ENCODE results near the gene TRIM65. TPM values are rescaled to one million over a fixed set of nuclear protein-coding genes. Genes with fewer than 3 reads are reported as not detected.

TRIM65 gene
- total and polyA plus RNA-seq, 2 of the 13 experiments (the other 11 are each of a cell fraction or from before 2014, with no cell fraction given): 10.3 to 22.4 TPM

- TF ChIP-seq ZNF430 (CRISPR knock-in tag; IDR thresholded peaks at IDR 0.05): no peak
- TF ChIP-seq ZNF224 (CRISPR knock-in tag; IDR thresholded peaks at IDR 0.05): no peak
- TF ChIP-seq EZH2 (conservative IDR thresholded peaks at IDR 0.05; ENCODE audit: low read depth, low read length): no peak
- no peak for TF ChIP-seq TRAFD1 (CRISPR knock-in tag; IDR thresholded peaks at IDR 0.05; ENCODE audit: borderline replicate concordance)
- TF ChIP-seq HMGXB4 (CRISPR knock-in tag; IDR thresholded peaks at IDR 0.05; ENCODE audit: borderline replicate concordance in 1 of 2, low read depth in 1 of 2): peak in 1 of 2 experiments; percentile 33; a peak in 1 of 4 replicates
- no peak for TF ChIP-seq ZFP1 (CRISPR knock-in tag; IDR thresholded peaks at IDR 0.05)
- TF ChIP-seq HCFC1 (IDR thresholded peaks at IDR 0.05; ENCODE audit: low read depth, low read length): no peak
- TF ChIP-seq ZNF180 (CRISPR knock-in tag; IDR thresholded peaks at IDR 0.05; ENCODE audit: borderline replicate concordance, low read depth): no peak
- no peak for TF ChIP-seq ZNF558 (CRISPR knock-in tag; IDR thresholded peaks at IDR 0.05; ENCODE audit: borderline replicate concordance)
- TF ChIP-seq ZMYM3 (CRISPR knock-in tag; IDR thresholded peaks at IDR 0.05): peak; percentile 23; the same call in 1 of the 2 replicates
- TF ChIP-seq GABPA (IDR thresholded peaks at IDR 0.05; ENCODE audit: low read depth, low read length): no peak
- TF ChIP-seq GABPA (CRISPR knock-in tag; IDR thresholded peaks at IDR 0.05; ENCODE audit: low read depth): peak; percentile 36; the same call in 1 of the 2 replicates
- no peak for TF ChIP-seq ZNF230 (CRISPR knock-in tag; IDR thresholded peaks at IDR 0.05)
- TF ChIP-seq TEF (CRISPR knock-in tag; IDR thresholded peaks at IDR 0.05): no peak
- no peak for TF ChIP-seq ZFP37 (CRISPR knock-in tag; IDR thresholded peaks at IDR 0.05; ENCODE audit: borderline replicate concordance)
- no peak for TF ChIP-seq MEF2D (CRISPR knock-in tag; IDR thresholded peaks at IDR 0.05)
- TF ChIP-seq HNRNPLL (IDR thresholded peaks at IDR 0.05; ENCODE audit: low read depth, low read length, poor library complexity, severe bottlenecking): no peak
- no peak for TF ChIP-seq PTBP1 (IDR thresholded peaks at IDR 0.05; ENCODE audit: low read depth, low read length, poor library complexity, severe bottlenecking)
- no peak for TF ChIP-seq XRCC5 (optimal IDR thresholded peaks at IDR 0.05; ENCODE audit: low read length)
- no peak for TF ChIP-seq MBD4 (IDR thresholded peaks at IDR 0.05; ENCODE audit: borderline replicate concordance, low read length)
- TF ChIP-seq HNF1B (CRISPR knock-in tag; IDR thresholded peaks at IDR 0.05): no peak
- TF ChIP-seq TIGD3 (CRISPR knock-in tag; IDR thresholded peaks at IDR 0.05; ENCODE audit: borderline replicate concordance): no peak
- no peak for TF ChIP-seq FOXJ3 (CRISPR knock-in tag; IDR thresholded peaks at IDR 0.05; ENCODE audit: borderline replicate concordance)
- TF ChIP-seq ZNF124 (CRISPR knock-in tag; IDR thresholded peaks at IDR 0.05): no peak
Observed at GRCh38 chr17:75927286-75927922, 30.7 kb upstream of the TRIM65 start (continued).

All from HepG2 (cell line).